HG03039 (cell line): ENCODE measurements around the gene QSER1.
"Not testable (repeated sequence)": the region's sequence is repeated elsewhere in the genome, so short reads cannot be mapped to it uniquely, and the experiment has no call there.

Source experiments
- ATAC-seq: cut with Tn5 transposase; IDR thresholded peaks from one replicate; pipeline ENCODE4 v1.9.1; 2021; ENCODE audit warnings: mild to moderate bottlenecking, moderate library complexity; ENCODE audit not compliant: unreplicated experiment

The QSER1 gene

GRCh38 chr11:32931606-32932005 is 39.0 kb downstream of the QSER1 start:
- ATAC-seq = no peak

DNA sequence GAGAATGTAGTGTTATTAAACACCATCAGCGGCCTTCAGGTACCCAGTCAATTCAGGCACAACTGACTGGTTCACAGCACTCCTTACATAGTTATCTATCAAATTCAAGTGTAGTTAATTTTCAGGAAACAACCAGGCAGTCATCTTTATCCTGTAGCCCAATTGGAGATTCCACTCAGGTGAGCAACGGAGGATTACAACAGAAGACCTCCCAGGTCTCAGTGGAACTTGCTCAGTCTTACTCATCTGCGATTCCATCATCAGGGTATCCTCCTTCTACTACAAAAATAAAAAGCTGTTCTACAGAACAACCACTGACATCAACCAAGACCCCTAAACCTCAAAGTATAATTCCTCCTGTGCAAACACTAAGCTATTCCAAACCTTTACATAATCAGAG is 39.6 kb downstream of the QSER1 start:
- ATAC-seq = no peak

DNA sequence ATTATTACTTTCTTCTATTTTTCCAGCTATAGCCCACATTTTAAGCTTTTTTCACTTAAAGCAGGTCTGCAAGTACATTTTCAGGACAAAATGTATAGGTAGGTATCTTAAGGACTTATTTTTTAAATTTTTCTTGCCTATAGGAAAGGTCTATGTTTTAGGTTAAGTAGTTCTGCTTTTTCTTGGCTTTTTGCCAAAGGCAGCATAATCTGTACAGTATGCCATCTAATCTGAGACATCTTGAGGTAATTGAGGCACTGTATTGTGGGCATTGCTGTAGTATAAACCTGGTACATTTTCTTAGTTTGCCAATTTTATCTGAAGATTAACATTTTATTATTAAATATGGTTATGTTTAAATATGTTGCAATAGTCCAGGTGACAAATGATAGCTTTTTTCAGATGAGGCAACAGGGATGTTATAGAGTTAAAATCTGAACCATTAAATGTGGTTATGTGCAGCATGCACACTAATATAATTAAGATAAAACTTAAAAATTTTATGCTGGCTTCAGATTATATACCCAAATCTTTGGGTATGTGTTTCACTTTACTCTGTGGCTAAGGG is 42.9 kb downstream of the QSER1 start:
- no peak for ATAC-seq

GRCh38 chr11:32936178-32936577 is 43.6 kb downstream of the QSER1 start:
- ATAC-seq = not testable (repeated sequence)

DNA sequence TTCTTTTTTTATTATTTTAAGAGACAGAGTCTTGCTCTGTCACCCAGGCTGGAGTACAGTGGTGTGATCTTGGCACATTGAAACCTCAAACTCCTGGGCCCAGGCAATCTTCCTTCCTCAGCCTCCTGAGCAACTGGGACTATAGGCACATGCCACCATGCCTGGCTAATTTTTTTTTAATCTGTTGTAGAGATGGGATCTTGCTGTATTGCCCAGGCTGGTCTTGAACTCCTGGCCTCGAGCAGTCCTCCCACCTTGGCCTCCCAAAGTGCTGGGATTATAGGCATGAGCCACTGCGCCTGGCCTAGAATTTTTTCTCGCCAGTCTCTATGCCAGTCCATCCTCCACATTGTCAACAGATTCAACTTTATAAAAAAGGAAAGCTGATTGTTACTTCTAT is 44.7 kb downstream of the QSER1 start:
- not testable (repeated sequence) for ATAC-seq

- ATAC-seq = no peak
Observed at GRCh38 chr11:32939046-32939445, 46.4 kb downstream of the QSER1 start.

GRCh38 chr11:32939866-32940265 is 47.3 kb downstream of the QSER1 start:
- no peak for ATAC-seq

DNA sequence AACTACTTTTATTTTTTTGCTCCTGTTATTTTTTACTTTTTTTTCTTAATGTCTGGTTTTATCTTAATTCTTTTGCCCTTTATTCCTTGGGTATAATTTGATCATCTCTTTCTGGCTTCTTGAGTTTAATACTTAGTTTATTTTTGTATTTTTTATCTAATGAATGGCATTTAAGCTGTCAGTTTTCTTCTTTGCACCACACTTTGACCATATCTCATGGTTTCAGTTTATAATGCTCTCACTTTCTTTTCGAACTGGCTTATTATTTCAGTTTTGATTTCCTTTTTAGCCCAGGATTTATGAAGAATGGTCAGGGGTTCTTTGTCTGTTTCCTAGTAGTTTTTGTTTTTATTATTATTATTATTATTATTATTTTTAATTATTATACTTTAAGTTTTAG is 48.3 kb downstream of the QSER1 start:
- no peak for ATAC-seq

- ATAC-seq = no peak
Observed at GRCh38 chr11:32947978-32948377, 55.4 kb downstream of the QSER1 start.

DNA sequence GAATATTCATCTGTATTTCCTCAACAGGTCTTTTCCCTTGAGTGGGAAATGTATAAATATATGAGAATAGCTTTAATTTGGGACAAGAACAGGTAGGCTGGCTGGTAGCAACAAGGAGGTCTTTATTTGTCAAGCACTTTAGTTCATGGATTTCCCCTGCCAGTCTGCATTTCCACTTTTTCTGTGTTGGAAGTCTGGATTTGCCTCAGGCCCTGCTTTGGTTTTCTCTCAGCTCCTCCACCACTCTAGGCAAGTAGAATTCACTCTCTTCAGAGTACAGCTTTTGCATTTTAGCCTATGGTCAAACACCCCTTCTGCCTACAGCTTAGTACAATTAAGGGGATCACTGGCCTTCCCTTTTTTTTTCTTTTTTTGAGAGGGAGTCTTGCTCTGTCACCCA is 57.1 kb downstream of the QSER1 start:
- no peak for ATAC-seq

DNA sequence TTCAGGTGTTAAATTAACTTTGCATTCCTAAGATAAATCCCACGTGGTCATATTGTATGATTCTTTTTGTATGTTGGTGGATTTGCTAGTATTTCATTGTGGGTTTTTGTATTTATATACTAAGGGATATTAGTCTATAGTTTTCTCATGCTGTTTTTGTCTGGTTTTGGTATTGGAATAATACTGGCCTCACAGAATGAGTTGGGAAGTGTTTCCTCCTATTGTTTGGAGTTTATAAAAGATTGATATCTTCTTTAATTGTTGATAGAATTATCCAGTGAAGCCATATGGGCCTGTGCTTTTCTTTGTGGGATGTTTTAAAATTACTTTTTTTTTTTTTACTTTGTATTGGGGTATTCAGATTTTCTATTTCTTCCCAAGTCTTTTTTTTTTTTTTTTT is 59.8 kb downstream of the QSER1 start:
- no peak for ATAC-seq

DNA sequence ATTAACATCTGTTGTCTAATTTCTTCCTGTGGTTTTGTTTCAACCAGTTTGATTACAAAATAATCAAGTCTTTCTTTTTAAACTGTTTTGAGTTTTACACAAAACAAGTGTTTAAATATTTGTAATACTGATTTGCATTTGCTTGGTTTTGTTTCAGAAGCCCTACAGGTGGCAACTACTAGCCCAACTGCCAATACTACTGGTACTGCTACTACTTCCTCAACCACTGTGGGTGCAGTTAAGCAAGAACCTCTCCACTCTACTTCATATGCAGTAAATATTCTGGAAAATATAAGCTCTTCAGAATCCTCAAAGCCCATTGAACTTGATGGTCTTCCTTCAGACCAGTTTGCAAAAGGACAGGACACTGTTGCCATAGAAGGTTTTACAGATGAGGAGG is 61.1 kb downstream of the QSER1 start:
- ATAC-seq = no peak

- no peak for ATAC-seq
Observed at GRCh38 chr11:32960553-32961164, 68.0 kb downstream of the QSER1 start.

- no peak for ATAC-seq
Observed at GRCh38 chr11:32962016-32962415, 69.4 kb downstream of the QSER1 start.

GRCh38 chr11:32963721-32964120 is 71.1 kb downstream of the QSER1 start:
- no peak for ATAC-seq

DNA sequence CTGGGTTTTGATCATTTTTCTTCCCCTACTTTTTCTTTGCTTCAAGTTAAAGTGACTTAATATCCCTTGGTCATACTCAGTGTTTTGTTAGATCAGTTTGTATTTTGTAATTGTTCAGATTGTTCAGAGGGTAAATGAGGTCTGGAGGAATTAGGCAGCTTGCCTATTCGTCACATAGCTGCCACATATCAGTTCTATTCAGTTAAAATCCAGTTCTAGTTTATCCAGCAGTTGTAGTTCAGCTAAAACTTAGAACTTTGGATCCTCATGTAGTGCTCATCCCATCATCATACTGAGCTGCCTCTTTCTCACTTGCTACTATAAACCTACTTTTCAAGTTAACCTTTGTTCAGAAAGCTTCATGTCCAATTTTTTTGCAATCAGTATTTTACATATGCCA is 75.9 kb downstream of the QSER1 start:
- ATAC-seq = no peak

DNA sequence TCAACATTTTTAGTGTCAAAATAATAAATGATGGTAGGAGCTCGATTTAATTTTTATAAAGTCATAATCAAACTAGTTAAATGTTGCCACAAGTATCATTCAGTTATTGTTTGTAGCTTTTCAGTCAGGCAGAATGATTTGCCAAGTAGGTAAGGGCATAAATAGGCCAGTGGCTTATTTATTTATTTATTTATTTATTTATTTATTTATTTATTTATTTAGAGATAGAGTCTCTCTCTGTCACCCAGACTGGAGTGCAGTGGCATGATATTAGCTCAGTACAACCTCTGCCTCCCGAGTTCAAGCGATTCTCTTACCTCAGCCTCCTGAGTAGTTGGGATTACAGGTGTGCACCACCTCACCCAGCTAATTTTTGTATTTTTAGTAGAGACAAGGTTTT is 79.6 kb downstream of the QSER1 start:
- ATAC-seq = not testable (repeated sequence)

DNA sequence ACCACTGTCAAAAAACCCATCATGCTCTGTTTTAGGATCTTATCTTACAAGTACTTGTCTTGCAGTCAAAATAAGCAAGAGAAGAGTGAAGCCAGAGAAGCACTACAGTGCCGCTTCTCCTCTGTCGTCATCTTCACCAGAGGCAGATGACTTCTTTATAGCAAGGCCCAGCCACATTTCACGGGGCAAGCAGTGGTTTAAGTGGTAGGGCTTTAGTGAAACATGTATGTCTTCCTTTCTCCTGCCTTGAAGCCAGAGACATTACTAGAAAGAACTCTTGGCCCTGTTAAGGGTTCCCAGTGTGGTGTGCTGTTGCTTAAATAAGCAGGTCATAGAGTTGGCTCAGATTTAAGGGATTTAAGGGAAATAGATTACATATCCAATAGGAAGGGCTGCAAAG is 80.2 kb downstream of the QSER1 start:
- no peak for ATAC-seq

- ATAC-seq = no peak
Observed at GRCh38 chr11:32982626-32983025, 90.0 kb downstream of the QSER1 start.

- ATAC-seq = no peak
Observed at GRCh38 chr11:32983506-32983905, 90.9 kb downstream of the QSER1 start.

DNA sequence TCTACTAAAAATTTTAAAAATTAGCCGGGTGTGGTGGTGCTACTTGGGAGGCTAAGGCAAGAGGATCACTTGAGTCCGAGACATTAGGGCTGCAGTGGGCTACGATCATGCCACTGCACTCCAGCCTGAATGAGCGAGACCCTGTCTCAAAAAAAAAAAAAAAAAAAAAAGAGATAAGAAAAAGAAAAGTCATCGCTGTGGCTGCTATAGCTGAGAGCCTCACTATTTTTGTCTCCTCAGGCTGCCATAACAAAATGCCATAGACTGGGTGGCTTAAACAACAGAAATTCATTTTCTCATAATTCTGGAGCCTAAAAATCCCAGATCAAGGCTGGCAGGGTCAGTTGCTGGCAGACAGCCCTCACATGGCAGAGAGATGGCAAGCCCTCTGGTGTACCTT is 93.0 kb downstream of the QSER1 start:
- no peak for ATAC-seq

DNA sequence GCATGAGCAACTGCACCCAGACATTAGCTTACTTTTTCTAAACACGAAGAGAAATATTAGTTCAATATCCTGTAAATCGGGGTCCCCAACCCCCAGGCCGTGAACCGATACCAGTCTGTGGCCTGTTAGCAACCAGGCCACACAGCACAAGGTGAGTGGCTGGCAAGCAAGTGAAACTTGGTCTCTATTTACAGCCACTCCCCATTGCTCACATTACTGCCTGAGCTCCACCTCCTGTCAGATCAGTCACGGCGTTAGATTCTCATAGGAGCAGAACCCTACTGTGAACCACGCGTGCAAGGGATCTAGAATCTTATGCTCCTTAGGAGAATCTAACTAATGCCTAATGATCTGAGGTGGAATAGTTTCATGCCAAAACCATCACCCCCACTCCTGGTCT is 95.2 kb downstream of the QSER1 start:
- no peak for ATAC-seq

GRCh38 chr11:32990481-32990880 is 97.9 kb downstream of the QSER1 start:
- no peak for ATAC-seq
